Keratinocyte (primary cell): ENCODE results near the gene WNT9B. TPM values are rescaled to one million over a fixed set of nuclear protein-coding genes. Genes with fewer than 3 reads are reported as not detected.

Experiments used
- DNase-seq: peaks from one replicate; pipeline ENCODE4 v3.0.0-alpha.2; 2011; ENCODE audit warnings: low read depth, missing footprints, low spot score
- FAIRE-seq: peaks from 2 replicates; lab custom pipeline; 2011; peaks lifted over from hg19 to GRCh38; lab: Jason Lieb, UNC
- H2AFZ ChIP-seq: 2 replicates; pipeline ENCODE4 v1.6.0; 2012; ENCODE audit warnings: low read length, control low read depth, inconsistent platforms; ENCODE audit not compliant: control insufficient read depth
- H3K27ac ChIP-seq: 2 replicates; pipeline ENCODE4 v1.5.1; 2011; ENCODE audit warnings: low read length; ENCODE audit not compliant: control insufficient read depth, insufficient read depth
- H3K27me3 ChIP-seq: 3 replicates; pipeline ENCODE4 v1.6.0; 2011; ENCODE audit warnings: low read length; ENCODE audit not compliant: control insufficient read depth, insufficient read depth; ENCODE audit errors: extremely low read depth
- H3K36me3 ChIP-seq, 2 experiments: 2 replicates in 1 of 2; 3 replicates in 1 of 2; pipeline ENCODE4 v1.5.1; 2011; ENCODE audit warnings: low read length in 2 of 2, mild to moderate bottlenecking in 1 of 2; ENCODE audit not compliant: control insufficient read depth in 2 of 2, insufficient read depth in 2 of 2; ENCODE audit errors: extremely low read depth in 1 of 2
- H3K4me1 ChIP-seq: 3 replicates; pipeline ENCODE4 v1.5.1; 2011; ENCODE audit warnings: low read length; ENCODE audit not compliant: control insufficient read depth, insufficient read depth; ENCODE audit errors: extremely low read depth
- H3K4me2 ChIP-seq: 3 replicates; pipeline ENCODE4 v1.6.0; 2011; ENCODE audit warnings: low read depth, low read length; ENCODE audit not compliant: control insufficient read depth, insufficient read depth; ENCODE audit errors: extremely low read depth
- H3K4me3 ChIP-seq, 3 experiments: fragments of 200-600 bp in 1 of 3; sonication (generic) in 1 of 3; 2 replicates in 2 of 3; 3 replicates in 1 of 3; pipeline ENCODE4 v1.5.1; 2011 to 2016; ENCODE audit warnings: low read length in 3 of 3, mild to moderate bottlenecking in 3 of 3, control low read depth in 2 of 3, inconsistent platforms in 1 of 3, low read depth in 1 of 3, mixed read lengths in 1 of 3, mixed run types in 1 of 3, moderate library complexity in 1 of 3; ENCODE audit not compliant: control insufficient read depth in 2 of 3, insufficient read depth in 2 of 3; ENCODE audit errors: extremely low read depth in 1 of 3
- H3K79me2 ChIP-seq: 2 replicates; pipeline ENCODE4 v1.6.0; 2012; ENCODE audit warnings: low read length; ENCODE audit not compliant: control insufficient read depth, insufficient read depth
- H3K9ac ChIP-seq: 3 replicates; pipeline ENCODE4 v1.6.0; 2011; ENCODE audit warnings: low read length; ENCODE audit not compliant: control insufficient read depth, insufficient read depth; ENCODE audit errors: extremely low read depth
- H3K9me1 ChIP-seq: 3 replicates; pipeline ENCODE4 v1.6.0; 2011; ENCODE audit warnings: low read length; ENCODE audit not compliant: control insufficient read depth, insufficient read depth; ENCODE audit errors: extremely low read depth
- H3K9me3 ChIP-seq: 2 replicates; pipeline ENCODE4 v1.5.1; 2012; ENCODE audit warnings: low read depth, low read length; ENCODE audit not compliant: control insufficient read depth
- H4K20me1 ChIP-seq: 3 replicates; pipeline ENCODE4 v1.6.0; 2011; ENCODE audit warnings: low read length; ENCODE audit not compliant: control insufficient read depth, insufficient read depth; ENCODE audit errors: extremely low read depth
- EZH2 ChIP-seq: IDR thresholded peaks from one replicate; pipeline ENCODE4 v1.6.1; 2012; ENCODE audit warnings: inconsistent platforms, mild to moderate bottlenecking, low read length, moderate library complexity
- dilution Hi-C: fragments of 300-500 bp; cut with MboI; formaldehyde crosslinking; loops from one replicate; pipeline ENCODE4 v1.7.0; 2020; ENCODE audit warnings: low sequenced_read_pairs; ENCODE audit not compliant: extremely low pct_ligation_motif_present
- polyA plus RNA-seq, 5 experiments: library from polyadenylated mRNA; depleted of rRNA in 3 of 5; stranded (reverse) in 3 of 5; stranded (forward) in 1 of 5; unstranded in 1 of 5; fragments of >200 nt; gene quantifications; 1 replicate in 1 of 5; 2 replicates in 3 of 5; 3 replicates in 1 of 5; pipeline versions ENCODE4 v1.2.1 to v1.2.3, GENCODE V29; 2011 to 2012; ENCODE audit warnings: missing spikeins in 2 of 5, low read depth in 1 of 5, low replicate concordance in 1 of 5
- TF ChIP-seq, protein P1 (sequence below), 3 experiments: IDR thresholded peaks in 1 of 3; conservative IDR thresholded peaks in 1 of 3; optimal IDR thresholded peaks in 1 of 3; 2 replicates in 2 of 3; 3 replicates in 1 of 3; pipeline versions ENCODE3 to v1.5.1; 2011; ENCODE audit warnings: low read length in 3 of 3, mild to moderate bottlenecking in 3 of 3, moderate library complexity in 2 of 3, control low read depth in 1 of 3, inconsistent platforms in 1 of 3; ENCODE audit not compliant: insufficient read depth in 2 of 3; ENCODE audit errors: extremely low read depth in 1 of 3

WNT9B gene
- polyA plus RNA-seq, 1 donor (not counting 4 experiments of a cell fraction or from before 2014, with no cell fraction given): not detected

DNA sequence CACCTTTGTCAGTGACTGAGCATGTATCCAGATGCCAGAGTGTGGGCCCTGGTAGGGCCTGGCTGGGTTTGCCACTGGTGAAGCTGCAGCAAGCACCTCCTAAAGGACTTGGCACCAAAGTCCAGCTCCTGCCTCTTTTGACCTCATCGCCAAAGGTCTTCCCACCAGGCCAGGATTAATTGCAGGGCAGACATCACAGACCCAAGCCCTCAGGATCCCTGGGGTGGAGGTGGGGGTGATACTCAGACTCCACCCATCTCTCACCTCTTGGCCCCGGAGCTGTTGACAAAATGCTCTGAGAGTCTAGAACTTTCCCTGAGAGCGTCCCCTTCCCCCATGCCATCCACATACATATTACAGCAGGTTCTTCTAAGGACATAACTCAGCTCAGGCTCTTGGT is 37.5 kb upstream of the WNT9B start:
- Histone ChIP-seq H3K27me3 (peaks cover 22% of the 10 kb centered on the region), H3K9me1 (no peaks in the 10 kb centered on the region), H3K4me1 (peaks cover 28% of the 10 kb centered on the region), H3K4me2 (no peak overlapping the region), H4K20me1 (no peaks in the 10 kb centered on the region), H3K27ac (no peak overlapping the region), H3K36me3 (no peaks in the 10 kb centered on the region), H3K79me2 (no peaks in the 10 kb centered on the region), H3K9ac (no peak overlapping the region), H3K9me3 (no peaks in the 10 kb centered on the region), H2AFZ (no peak overlapping the region), H3K4me3 (no peak overlapping the region)
- TF ChIP-seq, protein P1, sequence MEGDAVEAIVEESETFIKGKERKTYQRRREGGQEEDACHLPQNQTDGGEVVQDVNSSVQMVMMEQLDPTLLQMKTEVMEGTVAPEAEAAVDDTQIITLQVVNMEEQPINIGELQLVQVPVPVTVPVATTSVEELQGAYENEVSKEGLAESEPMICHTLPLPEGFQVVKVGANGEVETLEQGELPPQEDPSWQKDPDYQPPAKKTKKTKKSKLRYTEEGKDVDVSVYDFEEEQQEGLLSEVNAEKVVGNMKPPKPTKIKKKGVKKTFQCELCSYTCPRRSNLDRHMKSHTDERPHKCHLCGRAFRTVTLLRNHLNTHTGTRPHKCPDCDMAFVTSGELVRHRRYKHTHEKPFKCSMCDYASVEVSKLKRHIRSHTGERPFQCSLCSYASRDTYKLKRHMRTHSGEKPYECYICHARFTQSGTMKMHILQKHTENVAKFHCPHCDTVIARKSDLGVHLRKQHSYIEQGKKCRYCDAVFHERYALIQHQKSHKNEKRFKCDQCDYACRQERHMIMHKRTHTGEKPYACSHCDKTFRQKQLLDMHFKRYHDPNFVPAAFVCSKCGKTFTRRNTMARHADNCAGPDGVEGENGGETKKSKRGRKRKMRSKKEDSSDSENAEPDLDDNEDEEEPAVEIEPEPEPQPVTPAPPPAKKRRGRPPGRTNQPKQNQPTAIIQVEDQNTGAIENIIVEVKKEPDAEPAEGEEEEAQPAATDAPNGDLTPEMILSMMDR (optimal IDR thresholded peaks at IDR 0.05 in 1 of 3, IDR thresholded peaks at IDR 0.05 in 1 of 3, conservative IDR thresholded peaks at IDR 0.05 in 1 of 3; ENCODE audit: extremely low read depth in 1 of 3, insufficient read depth in 2 of 3, low read length in 3 of 3): no peak
- no peak for TF ChIP-seq EZH2
- DNase-seq: no peak
- dilution Hi-C loops: no loop called here
- no peak for FAIRE-seq

- Histone ChIP-seq H3K79me2 (no peaks in the 10 kb centered on the region), H3K9me3 (no peaks in the 10 kb centered on the region), H4K20me1 (no peaks in the 10 kb centered on the region), H3K36me3 (no peaks in the 10 kb centered on the region), H2AFZ (no peak overlapping the region), H3K27ac (no peak overlapping the region), H3K4me2 (no peak overlapping the region), H3K4me1 (peaks cover 33% of the 10 kb centered on the region), H3K4me3 (no peak overlapping the region), H3K9me1 (no peaks in the 10 kb centered on the region), H3K27me3 (peaks cover 28% of the 10 kb centered on the region), H3K9ac (no peak overlapping the region)
- dilution Hi-C loops: no loop called here
- DNase-seq (no peak), FAIRE-seq (no peak)
- TF ChIP-seq, protein P1 (optimal IDR thresholded peaks at IDR 0.05 in 1 of 3, IDR thresholded peaks at IDR 0.05 in 1 of 3, conservative IDR thresholded peaks at IDR 0.05 in 1 of 3; ENCODE audit: extremely low read depth in 1 of 3, insufficient read depth in 2 of 3, low read length in 3 of 3): no peak
- no peak for TF ChIP-seq EZH2
Measured at GRCh38 chr17:46814446-46814845, 36.9 kb upstream of the WNT9B start.
